ENCODE measurements around the gene C1QTNF12.

C1QTNF12 gene

GRCh38 chr1:1246577-1247340 lies at the start of gene C1QTNF12:
Gene C1QTNF12, minus strand, starts transcription at chr1:1246722. Its CDS starts 32 bp downstream, at chr1:1246690.
- H3K27ac ChIP-seq, result no peak within 1 kb of the TSS
- no peak for DNase-seq (ENCODE audit: low read depth, low spot score)

- DNase-seq (ENCODE audit: low read depth, low spot score), result no peak
- H3K27ac ChIP-seq, result no peak overlapping the region
Measured at GRCh38 chr1:1295154-1295923, 48.8 kb upstream of the C1QTNF12 start.

GRCh38 chr1:1294250-1294890 lies 47.8 kb upstream of the C1QTNF12 start:
- H3K27ac ChIP-seq, result no peak overlapping the region
- no peak for DNase-seq (ENCODE audit: low read depth, low spot score)

- no peak for DNase-seq (ENCODE audit: low read depth, low spot score)
- H3K27ac ChIP-seq, result no peak overlapping the region
Measured at GRCh38 chr1:1293263-1294249, 47.0 kb upstream of the C1QTNF12 start.

DNA sequence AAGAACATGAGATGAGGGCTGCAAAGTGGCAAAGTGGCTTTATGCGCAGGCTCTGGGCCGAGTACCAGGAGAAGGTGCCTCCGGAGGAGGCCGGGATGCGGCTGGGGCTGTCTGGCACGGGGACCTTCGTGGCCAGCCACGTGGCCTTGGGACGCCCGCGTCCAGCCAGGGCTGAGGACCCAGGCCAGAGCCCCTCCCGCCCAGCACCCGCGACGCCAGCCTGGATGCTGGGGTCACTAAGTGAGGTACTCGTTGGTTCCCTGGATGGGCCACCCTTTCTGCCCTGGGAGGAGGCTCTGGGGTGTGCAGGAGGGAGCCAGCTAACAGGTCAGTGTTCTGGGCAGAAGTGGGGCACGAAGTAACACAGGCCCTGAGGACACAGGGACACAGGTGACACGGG lies 46.3 kb upstream of the C1QTNF12 start:
- no peak overlapping the region for H3K27ac ChIP-seq
- no peak for DNase-seq (ENCODE audit: low read depth, low spot score)

- no peak for DNase-seq (ENCODE audit: low read depth, low spot score)
Measured at GRCh38 chr1:1292442-1292779, 45.9 kb upstream of the C1QTNF12 start.

DNA sequence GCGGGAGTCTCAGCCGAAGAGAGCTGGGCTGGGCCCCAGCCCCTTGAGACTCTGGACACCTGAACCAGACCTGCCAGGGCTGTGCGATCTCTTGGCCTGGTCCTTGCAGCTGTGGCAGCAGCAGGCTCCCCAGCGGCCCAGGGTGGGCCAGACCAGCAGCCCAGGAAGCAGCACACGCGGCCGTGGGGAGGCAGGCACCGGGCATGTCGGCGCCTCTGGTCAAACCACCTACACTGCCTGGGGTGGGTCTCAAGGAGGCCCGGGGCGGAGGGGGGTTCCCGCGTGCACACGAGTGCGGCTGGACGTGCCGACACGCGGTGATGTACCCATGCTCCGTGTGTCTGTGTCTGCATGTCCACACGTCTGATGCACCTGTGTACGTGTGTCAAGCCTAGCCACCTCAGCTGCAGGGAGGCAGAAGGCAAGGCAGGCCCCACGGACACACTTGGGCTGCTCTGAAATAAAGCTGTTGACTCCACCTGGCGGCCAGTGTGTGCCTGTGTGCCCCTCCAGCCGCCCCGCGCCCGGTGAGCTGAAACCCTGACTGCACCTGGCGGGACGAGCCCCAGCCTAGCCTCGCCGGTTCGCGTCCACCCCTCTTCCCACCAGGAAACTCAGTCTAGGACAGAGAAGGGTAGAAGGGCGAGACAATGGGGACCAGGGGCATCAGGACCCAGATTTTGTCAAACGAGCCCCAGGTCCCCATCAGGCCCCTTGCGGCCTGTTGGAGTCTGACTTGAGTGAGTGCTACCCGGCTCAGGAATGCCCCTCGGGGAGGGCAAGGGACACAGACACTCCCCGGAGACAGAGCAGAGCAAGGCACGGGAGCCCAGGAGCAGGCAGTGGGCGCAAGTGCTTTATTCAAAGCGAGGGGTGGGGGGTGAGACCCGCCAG lies 45.3 kb upstream of the C1QTNF12 start:
- H3K27ac ChIP-seq, result no peak overlapping the region
- peak; percentile 26 for DNase-seq (ENCODE audit: low read depth, low spot score)

More at GRCh38 chr1:1292442-1292779, 45.9 kb upstream of the C1QTNF12 start:
- H3K27ac ChIP-seq, result no peak overlapping the region

- no peak for DNase-seq (ENCODE audit: low read depth, low spot score)
- H3K27ac ChIP-seq, result no peak overlapping the region
Measured at GRCh38 chr1:1291023-1291528, 44.6 kb upstream of the C1QTNF12 start.

DNA sequence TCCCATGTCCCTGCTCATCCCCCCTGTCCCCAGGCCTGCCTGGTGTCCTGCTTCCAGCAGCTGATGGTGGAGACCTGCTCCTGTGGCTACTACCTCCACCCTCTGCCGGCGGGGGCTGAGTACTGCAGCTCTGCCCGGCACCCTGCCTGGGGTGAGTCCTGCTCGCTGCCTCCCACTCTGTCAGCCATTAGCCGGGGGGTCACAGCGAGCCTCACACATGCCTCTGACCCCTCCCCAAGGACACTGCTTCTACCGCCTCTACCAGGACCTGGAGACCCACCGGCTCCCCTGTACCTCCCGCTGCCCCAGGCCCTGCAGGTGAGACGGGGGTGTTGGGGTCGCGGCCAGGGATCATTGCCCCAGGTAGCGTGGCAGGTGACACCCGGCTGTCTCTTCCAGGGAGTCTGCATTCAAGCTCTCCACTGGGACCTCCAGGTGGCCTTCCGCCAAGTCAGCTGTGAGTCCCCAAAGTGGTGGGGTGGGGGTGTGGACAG lies 43.8 kb upstream of the C1QTNF12 start:
- no peak for DNase-seq (ENCODE audit: low read depth, low spot score)
- H3K27ac ChIP-seq, result no peak overlapping the region

GRCh38 chr1:1287288-1288110 lies 41.0 kb upstream of the C1QTNF12 start:
- no peak for DNase-seq (ENCODE audit: low read depth, low spot score)
- no peak overlapping the region for H3K27ac ChIP-seq

DNA sequence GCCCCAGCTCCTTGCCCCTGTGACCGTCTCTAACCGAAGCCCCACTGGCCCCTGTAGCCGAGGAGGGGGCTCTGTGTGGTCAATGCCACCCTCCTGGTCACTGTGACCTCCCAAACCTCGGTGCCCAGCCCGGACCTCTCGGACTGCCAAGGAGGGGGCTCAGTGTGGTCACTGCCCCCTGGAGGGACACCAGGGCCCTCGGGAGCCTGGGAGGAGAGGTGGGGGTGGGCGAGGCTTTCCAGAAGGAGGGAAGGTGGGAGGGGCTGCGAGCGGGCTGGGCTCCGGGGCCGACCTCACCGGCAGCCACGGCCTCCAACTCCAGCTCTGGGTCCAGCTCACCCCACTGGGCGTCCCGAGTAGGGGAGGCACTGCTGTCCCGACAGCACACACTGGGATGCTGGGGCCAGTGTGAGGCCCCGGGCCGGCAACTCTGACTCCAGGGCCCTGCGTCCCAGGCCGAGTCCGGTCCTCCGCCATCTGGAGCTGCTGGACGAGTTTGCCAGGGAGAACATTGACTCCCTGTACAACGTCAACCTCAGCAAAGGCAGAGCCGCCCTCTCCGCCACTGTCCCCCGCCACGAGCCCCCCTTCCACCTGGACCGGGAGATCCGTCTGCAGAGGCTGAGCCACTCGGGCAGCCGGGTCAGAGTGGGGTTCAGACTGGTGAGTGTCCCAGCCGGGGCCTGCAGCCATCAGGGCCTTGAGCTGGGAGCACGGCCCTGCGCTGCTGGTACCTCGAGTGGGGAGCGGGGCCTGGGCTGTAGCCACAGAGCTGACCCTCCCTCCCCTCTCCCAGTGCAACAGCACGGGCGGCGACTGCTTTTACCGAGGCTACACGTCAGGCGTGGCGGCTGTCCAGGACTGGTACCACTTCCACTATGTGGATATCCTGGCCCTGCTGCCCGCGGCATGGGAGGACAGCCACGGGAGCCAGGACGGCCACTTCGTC lies 40.1 kb upstream of the C1QTNF12 start:
- DNase-seq (ENCODE audit: low read depth, low spot score), result no peak

DNA sequence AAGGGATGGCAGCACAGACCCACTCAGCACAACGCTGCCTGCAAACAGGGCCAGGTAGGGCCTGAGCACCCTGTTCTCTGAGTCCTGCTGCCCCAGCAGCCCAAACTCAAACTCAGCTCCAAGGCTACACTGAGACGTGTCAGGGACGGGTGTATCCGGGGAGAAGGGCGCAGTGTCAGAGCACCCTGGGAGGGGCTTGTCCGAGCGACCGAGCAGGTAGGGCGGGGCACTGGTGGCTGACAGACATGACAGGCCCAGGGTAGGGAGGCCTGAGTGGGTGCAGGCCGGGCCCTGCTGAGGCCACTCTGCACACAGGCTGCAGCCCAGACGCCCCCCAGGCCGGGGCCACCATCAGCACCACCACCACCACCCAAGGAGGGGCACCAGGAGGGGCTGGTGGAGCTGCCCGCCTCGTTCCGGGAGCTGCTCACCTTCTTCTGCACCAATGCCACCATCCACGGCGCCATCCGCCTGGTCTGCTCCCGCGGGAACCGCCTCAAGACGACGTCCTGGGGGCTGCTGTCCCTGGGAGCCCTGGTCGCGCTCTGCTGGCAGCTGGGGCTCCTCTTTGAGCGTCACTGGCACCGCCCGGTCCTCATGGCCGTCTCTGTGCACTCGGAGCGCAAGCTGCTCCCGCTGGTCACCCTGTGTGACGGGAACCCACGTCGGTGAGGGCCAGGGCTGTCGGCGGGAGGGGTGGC lies 39.2 kb upstream of the C1QTNF12 start:
- DNase-seq (ENCODE audit: low read depth, low spot score), result no peak
- H3K27ac ChIP-seq, result no peak overlapping the region

More for the DNA sequence above, 40.1 kb upstream of the C1QTNF12 start:
- no peak overlapping the region for H3K27ac ChIP-seq

DNA sequence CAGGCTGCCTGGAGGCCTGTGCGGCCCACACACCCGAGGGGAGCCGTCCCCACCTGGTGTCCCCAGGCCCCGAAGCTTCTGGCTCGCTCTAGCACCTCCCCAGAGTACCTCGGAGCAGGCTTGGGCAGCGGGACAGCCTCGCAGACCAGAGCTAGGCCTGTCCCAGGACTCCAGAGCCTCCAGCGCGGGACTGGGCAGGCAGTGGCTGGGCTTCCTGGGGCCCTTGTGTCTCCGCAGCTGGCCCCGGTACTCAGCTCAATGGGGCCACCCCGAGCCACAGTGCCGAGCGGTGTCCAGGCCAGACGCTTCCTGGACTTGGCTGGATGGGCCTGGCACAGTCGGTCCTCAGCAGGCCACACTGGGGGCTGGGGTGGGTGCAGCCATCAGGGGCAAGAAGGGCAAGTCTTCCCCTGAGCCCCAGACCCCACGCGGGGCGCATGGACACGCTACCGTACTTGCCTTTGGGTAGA lies 38.6 kb upstream of the C1QTNF12 start:
- no peak overlapping the region for H3K27ac ChIP-seq
- DNase-seq (ENCODE audit: low read depth, low spot score), result no peak

DNA sequence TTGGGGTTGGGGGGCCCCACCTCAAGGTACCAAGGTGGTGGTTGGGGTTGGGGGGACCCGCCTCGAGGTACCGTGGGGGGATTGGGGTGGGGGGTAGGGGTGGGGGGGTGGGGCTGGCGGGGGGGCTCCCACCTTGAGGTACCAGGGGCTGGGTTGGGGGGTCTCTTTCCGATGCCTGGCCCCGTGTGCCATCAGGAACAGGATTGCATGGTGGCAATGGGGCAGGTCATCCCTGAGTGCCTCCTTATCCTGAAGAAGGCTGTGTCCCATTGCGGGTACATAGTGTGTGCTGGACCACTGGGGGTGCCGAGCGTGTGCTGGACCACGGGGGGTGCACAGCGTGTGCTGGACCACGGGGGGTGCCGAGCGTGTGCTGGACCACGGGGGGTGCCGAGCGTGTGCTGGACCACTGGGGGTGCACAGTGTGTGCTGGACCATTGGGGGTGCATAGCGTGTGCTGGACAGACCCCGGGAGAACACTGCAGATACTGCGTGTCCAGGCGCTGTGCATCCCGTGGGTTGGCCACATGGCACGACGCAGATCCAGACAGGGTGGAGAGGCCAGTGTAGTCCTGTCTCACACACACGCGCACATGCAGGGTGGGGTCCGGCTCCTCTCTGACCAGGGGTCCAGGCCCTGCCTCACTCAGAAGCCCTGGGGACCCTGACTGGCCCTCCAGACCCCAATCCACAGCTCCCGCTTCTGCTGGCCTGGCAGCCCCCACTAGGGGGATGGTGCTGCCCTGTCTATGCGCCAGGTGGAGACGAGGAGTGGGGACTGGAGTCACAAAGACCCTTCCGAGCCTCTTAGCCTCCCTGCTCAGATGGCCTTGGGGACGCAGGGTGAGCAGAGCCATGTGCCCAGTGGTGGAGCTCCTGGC lies 37.9 kb upstream of the C1QTNF12 start:
- no peak for DNase-seq (ENCODE audit: low read depth, low spot score)
- H3K27ac ChIP-seq, result no peak overlapping the region

DNA sequence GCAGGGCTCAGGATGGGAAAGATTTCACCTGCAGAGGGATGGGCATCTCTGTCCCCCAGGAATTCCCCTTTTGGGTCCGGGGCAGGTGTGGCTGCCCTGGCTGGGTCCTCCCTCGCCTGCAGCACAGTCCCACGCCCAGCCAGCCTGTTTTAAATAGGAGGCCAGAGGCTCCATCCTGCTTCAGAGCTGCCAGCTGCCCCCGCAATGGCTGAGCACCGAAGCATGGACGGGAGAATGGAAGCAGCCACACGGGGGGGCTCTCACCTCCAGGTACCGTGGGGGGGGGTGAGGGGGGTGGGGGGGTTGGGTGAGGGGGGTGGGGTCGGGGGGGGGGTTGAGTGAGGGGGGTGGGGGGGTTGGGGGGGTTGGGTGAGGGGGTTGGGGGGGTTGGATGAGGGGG lies 37.3 kb upstream of the C1QTNF12 start:
- H3K27ac ChIP-seq, result no peak overlapping the region
- no peak for DNase-seq (ENCODE audit: low read depth, low spot score)

Data from epithelial cell of prostate (primary cell).